ENCODE data around the gene ATAT1.

Gene ATAT1

GRCh38 chr6:30589754-30590358 is 36.8 kb upstream of the ATAT1 start:
- no peaks in the 10 kb centered on the region for H3K27me3 ChIP-seq (replicated peaks; ENCODE audit: insufficient read depth, low read length)
- no peaks in the 10 kb centered on the region for H3K9me3 ChIP-seq (replicated peaks; ENCODE audit: insufficient read depth, low read length)
- no peaks in the 10 kb centered on the region for H3K4me1 ChIP-seq (ENCODE audit: low read length)
- DNase-seq: no peak
- no peaks in the 10 kb centered on the region; the same call in none of the 2 replicates for H3K36me3 ChIP-seq (replicated peaks; ENCODE audit: insufficient read depth, low read length)
- H3K27ac ChIP-seq (ENCODE audit: low read length): no peak overlapping the region
- H4K20me1 ChIP-seq (ENCODE audit: insufficient read depth, low read length): no peaks in the 10 kb centered on the region
- H3K9ac ChIP-seq (ENCODE audit: low read length): no peak overlapping the region
- H2AFZ ChIP-seq (ENCODE audit: low read length): no peak overlapping the region
- H3K79me2 ChIP-seq (ENCODE audit: low read length): peaks cover 36% of the 10 kb centered on the region; the same call in 1 of the 2 replicates
- TF ChIP-seq EZH2 (optimal IDR thresholded peaks at IDR 0.05; ENCODE audit: low read depth, low read length) (no peak), EZH2phosphoT487 (IDR thresholded peaks at IDR 0.05; ENCODE audit: low read length) (no peak)
- TF ChIP-seq, protein P1, sequence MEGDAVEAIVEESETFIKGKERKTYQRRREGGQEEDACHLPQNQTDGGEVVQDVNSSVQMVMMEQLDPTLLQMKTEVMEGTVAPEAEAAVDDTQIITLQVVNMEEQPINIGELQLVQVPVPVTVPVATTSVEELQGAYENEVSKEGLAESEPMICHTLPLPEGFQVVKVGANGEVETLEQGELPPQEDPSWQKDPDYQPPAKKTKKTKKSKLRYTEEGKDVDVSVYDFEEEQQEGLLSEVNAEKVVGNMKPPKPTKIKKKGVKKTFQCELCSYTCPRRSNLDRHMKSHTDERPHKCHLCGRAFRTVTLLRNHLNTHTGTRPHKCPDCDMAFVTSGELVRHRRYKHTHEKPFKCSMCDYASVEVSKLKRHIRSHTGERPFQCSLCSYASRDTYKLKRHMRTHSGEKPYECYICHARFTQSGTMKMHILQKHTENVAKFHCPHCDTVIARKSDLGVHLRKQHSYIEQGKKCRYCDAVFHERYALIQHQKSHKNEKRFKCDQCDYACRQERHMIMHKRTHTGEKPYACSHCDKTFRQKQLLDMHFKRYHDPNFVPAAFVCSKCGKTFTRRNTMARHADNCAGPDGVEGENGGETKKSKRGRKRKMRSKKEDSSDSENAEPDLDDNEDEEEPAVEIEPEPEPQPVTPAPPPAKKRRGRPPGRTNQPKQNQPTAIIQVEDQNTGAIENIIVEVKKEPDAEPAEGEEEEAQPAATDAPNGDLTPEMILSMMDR (IDR thresholded peaks at IDR 0.05; ENCODE audit: low read length): no peak
- no peaks in the 10 kb centered on the region for H3K9me2 ChIP-seq (replicated peaks; ENCODE audit: insufficient read depth, low read length)
- 0 out of 2 replicates have a peak, but pooled peaks cover 4% of the 10 kb centered on the region for H3F3A ChIP-seq (ENCODE audit: insufficient read depth, low read length)
- H3K4me3 ChIP-seq (ENCODE audit: low read length): no peak overlapping the region
- H3K4me2 ChIP-seq (ENCODE audit: low read depth, low read length): no peak overlapping the region

DNA sequence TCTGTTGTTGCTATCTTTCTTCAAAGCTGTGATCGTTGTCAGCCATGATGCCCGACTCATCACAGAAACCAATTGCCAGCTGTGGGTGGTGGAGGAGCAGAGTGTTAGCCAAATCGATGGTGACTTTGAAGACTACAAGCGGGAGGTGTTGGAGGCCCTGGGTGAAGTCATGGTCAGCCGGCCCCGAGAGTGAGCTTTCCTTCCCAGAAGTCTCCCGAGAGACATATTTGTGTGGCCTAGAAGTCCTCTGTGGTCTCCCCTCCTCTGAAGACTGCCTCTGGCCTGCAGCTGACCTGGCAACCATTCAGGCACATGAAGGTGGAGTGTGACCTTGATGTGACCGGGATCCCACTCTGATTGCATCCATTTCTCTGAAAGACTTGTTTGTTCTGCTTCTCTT is 36.2 kb upstream of the ATAT1 start:
- no peaks in the 10 kb centered on the region for H3K9me2 ChIP-seq (replicated peaks; ENCODE audit: insufficient read depth, low read length)
- TF ChIP-seq, protein P1 (IDR thresholded peaks at IDR 0.05; ENCODE audit: low read length): no peak
- TF ChIP-seq EZH2 (optimal IDR thresholded peaks at IDR 0.05; ENCODE audit: low read depth, low read length): no peak
- no peak for TF ChIP-seq EZH2phosphoT487 (IDR thresholded peaks at IDR 0.05; ENCODE audit: low read length)
- no peak for DNase-seq
- H3K79me2 ChIP-seq (ENCODE audit: low read length): peaks cover 36% of the 10 kb centered on the region; the same call in 1 of the 2 replicates
- no peak overlapping the region for H2AFZ ChIP-seq (ENCODE audit: low read length)
- no peaks in the 10 kb centered on the region for H3K27me3 ChIP-seq (replicated peaks; ENCODE audit: insufficient read depth, low read length)
- H3K36me3 ChIP-seq (replicated peaks; ENCODE audit: insufficient read depth, low read length): no peaks in the 10 kb centered on the region; the same call in none of the 2 replicates
- H3K9ac ChIP-seq (ENCODE audit: low read length): no peak overlapping the region
- H3K4me2 ChIP-seq (ENCODE audit: low read depth, low read length): no peak overlapping the region
- no peak overlapping the region for H3K27ac ChIP-seq (ENCODE audit: low read length)
- H3K4me1 ChIP-seq (ENCODE audit: low read length): no peaks in the 10 kb centered on the region
- peaks cover 6% of the 10 kb centered on the region; the same call in 1 of the 2 replicates for H3F3A ChIP-seq (ENCODE audit: insufficient read depth, low read length)
- H3K4me3 ChIP-seq (ENCODE audit: low read length): no peak overlapping the region
- no peaks in the 10 kb centered on the region for H4K20me1 ChIP-seq (ENCODE audit: insufficient read depth, low read length)
- no peaks in the 10 kb centered on the region for H3K9me3 ChIP-seq (replicated peaks; ENCODE audit: insufficient read depth, low read length)

- no peaks in the 10 kb centered on the region; the same call in 1 of the 2 replicates for H3K36me3 ChIP-seq (replicated peaks; ENCODE audit: insufficient read depth, low read length)
- TF ChIP-seq EZH2phosphoT487 (IDR thresholded peaks at IDR 0.05; ENCODE audit: low read length) (no peak), EZH2 (optimal IDR thresholded peaks at IDR 0.05; ENCODE audit: low read depth, low read length) (no peak)
- TF ChIP-seq, protein P1 (IDR thresholded peaks at IDR 0.05; ENCODE audit: low read length): no peak
- no peaks in the 10 kb centered on the region for H3K4me1 ChIP-seq (ENCODE audit: low read length)
- H3K4me3 ChIP-seq (ENCODE audit: low read length): no peak overlapping the region
- no peak overlapping the region for H3K9ac ChIP-seq (ENCODE audit: low read length)
- no peak overlapping the region for H3K27ac ChIP-seq (ENCODE audit: low read length)
- no peaks in the 10 kb centered on the region for H4K20me1 ChIP-seq (ENCODE audit: insufficient read depth, low read length)
- no peaks in the 10 kb centered on the region for H3K9me3 ChIP-seq (replicated peaks; ENCODE audit: insufficient read depth, low read length)
- no peak for DNase-seq
- H3K79me2 ChIP-seq (ENCODE audit: low read length): peaks cover 36% of the 10 kb centered on the region; the same call in 1 of the 2 replicates
- H3K27me3 ChIP-seq (replicated peaks; ENCODE audit: insufficient read depth, low read length): no peaks in the 10 kb centered on the region
- no peaks in the 10 kb centered on the region for H3K9me2 ChIP-seq (replicated peaks; ENCODE audit: insufficient read depth, low read length)
- H3F3A ChIP-seq (ENCODE audit: insufficient read depth, low read length): peaks cover 6% of the 10 kb centered on the region; the same call in 1 of the 2 replicates
- no peak overlapping the region for H2AFZ ChIP-seq (ENCODE audit: low read length)
- no peak overlapping the region for H3K4me2 ChIP-seq (ENCODE audit: low read depth, low read length)
Measured at GRCh38 chr6:30591008-30591407, 35.7 kb upstream of the ATAT1 start.
